ENCODE results near the gene ZNF436. TPM values are rescaled to one million over a fixed set of nuclear protein-coding genes. Genes with fewer than 3 reads are reported as not detected.
A peak's percentile ranks its signal among the peaks of the same experiment; 100 is the strongest.

ZNF436 gene
- total and polyA plus RNA-seq, 2 of the 13 experiments (the other 11 are each of a cell fraction or from before 2014, with no cell fraction given): 4.3 to 9.9 TPM

DNA sequence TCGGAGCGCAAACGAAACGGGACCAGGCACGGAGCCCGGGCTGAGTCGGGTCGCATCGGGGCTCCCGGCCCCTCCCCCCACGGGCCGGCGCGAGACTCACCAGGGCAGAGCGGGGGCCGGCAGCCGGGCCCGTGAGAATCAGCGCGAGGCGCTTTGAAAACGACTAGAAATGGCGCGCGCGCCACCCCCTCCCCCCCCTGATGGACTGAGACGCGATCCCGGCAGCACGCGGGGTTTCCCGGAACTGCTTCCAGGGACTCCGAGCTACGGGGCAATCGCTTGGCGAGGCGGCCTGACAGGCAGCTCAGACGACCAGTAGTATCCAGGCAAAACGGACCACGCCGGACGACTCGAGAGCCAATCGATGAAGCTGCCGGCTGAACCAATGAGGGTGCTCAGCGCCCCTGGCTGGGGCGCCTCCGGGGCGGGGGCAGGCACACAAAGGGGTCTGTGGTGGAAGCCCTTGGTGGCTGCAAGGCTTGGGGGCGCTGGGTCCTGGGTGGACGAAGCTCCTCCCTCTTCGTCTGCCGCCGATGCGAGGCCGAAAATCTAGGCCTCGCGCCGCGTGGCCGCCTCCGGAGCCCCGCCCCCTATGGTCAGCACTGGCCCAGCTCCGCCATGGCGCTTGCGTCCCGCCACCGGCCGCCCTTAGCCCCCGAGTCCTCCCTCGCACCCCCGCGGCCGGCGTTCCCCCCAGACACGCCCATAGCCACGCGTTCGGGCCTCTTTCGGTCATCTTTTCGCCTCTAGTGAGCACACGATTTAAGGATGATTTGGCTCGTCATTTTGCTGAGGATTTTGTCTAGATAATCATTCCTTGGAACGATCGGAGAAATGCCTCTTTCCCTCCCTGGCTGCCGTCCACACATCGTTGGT, 25.3 kb downstream of the ZNF436 start, which contains the start of gene HNRNPR (continued):
- TF ChIP-seq, protein P1, sequence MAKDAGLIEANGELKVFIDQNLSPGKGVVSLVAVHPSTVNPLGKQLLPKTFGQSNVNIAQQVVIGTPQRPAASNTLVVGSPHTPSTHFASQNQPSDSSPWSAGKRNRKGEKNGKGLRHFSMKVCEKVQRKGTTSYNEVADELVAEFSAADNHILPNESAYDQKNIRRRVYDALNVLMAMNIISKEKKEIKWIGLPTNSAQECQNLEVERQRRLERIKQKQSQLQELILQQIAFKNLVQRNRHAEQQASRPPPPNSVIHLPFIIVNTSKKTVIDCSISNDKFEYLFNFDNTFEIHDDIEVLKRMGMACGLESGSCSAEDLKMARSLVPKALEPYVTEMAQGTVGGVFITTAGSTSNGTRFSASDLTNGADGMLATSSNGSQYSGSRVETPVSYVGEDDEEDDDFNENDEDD (CRISPR knock-in tag; IDR thresholded peaks at IDR 0.05; ENCODE audit: borderline replicate concordance): 0 out of 2 replicates have a peak, but pooled peaks have one; percentile 78
- no peak for TF ChIP-seq PHF5A (CRISPR knock-in tag; IDR thresholded peaks at IDR 0.05; ENCODE audit: low read depth, unreplicated experiment)
- peak; percentile 75; the same call in 1 of the 2 replicates for TF ChIP-seq PCBP1 (IDR thresholded peaks at IDR 0.05; ENCODE audit: borderline replicate concordance, low read depth, low read length)
- TF ChIP-seq, protein P2, sequence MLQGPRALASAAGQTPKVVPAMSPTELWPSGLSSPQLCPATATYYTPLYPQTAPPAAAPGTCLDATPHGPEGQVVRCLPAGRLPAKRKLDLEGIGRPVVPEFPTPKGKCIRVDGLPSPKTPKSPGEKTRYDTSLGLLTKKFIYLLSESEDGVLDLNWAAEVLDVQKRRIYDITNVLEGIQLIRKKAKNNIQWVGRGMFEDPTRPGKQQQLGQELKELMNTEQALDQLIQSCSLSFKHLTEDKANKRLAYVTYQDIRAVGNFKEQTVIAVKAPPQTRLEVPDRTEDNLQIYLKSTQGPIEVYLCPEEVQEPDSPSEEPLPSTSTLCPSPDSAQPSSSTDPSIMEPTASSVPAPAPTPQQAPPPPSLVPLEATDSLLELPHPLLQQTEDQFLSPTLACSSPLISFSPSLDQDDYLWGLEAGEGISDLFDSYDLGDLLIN (CRISPR knock-in tag; IDR thresholded peaks at IDR 0.05; ENCODE audit: borderline replicate concordance): no peak
- TF ChIP-seq ZFP36L1 (CRISPR knock-in tag; IDR thresholded peaks at IDR 0.05): no peak
- no peak for TF ChIP-seq GPN1 (CRISPR knock-in tag; IDR thresholded peaks at IDR 0.05; ENCODE audit: borderline replicate concordance)
- no peak for TF ChIP-seq PLRG1 (conservative IDR thresholded peaks at IDR 0.05)
- TF ChIP-seq, protein P3, sequence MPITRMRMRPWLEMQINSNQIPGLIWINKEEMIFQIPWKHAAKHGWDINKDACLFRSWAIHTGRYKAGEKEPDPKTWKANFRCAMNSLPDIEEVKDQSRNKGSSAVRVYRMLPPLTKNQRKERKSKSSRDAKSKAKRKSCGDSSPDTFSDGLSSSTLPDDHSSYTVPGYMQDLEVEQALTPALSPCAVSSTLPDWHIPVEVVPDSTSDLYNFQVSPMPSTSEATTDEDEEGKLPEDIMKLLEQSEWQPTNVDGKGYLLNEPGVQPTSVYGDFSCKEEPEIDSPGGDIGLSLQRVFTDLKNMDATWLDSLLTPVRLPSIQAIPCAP (CRISPR knock-in tag; IDR thresholded peaks at IDR 0.05; ENCODE audit: low read depth): no peak
- TF ChIP-seq, protein P4, sequence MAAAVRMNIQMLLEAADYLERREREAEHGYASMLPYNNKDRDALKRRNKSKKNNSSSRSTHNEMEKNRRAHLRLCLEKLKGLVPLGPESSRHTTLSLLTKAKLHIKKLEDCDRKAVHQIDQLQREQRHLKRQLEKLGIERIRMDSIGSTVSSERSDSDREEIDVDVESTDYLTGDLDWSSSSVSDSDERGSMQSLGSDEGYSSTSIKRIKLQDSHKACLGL (CRISPR knock-in tag; IDR thresholded peaks at IDR 0.05): peak; percentile 77; the same call in 1 of the 2 replicates
- TF ChIP-seq PAX8 (CRISPR knock-in tag; IDR thresholded peaks at IDR 0.05; ENCODE audit: borderline replicate concordance): no peak
- TF ChIP-seq SRSF9 (IDR thresholded peaks at IDR 0.05; ENCODE audit: borderline replicate concordance, insufficient read depth, low read depth, low read length, poor library complexity, severe bottlenecking): no peak
- no peak for TF ChIP-seq ZNF616 (CRISPR knock-in tag; IDR thresholded peaks at IDR 0.05; ENCODE audit: low read depth)
- TF ChIP-seq MATR3 (CRISPR knock-in tag; IDR thresholded peaks at IDR 0.05): no peak
- TF ChIP-seq ZNF550 (CRISPR knock-in tag; IDR thresholded peaks at IDR 0.05; ENCODE audit: borderline replicate concordance): no peak
- TF ChIP-seq AGO2 (optimal IDR thresholded peaks at IDR 0.05; ENCODE audit: low read depth, low read length): no peak
- TF ChIP-seq, protein P5, sequence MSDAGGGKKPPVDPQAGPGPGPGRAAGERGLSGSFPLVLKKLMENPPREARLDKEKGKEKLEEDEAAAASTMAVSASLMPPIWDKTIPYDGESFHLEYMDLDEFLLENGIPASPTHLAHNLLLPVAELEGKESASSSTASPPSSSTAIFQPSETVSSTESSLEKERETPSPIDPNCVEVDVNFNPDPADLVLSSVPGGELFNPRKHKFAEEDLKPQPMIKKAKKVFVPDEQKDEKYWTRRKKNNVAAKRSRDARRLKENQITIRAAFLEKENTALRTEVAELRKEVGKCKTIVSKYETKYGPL (CRISPR knock-in tag; IDR thresholded peaks at IDR 0.05): no peak
- TF ChIP-seq, protein P6, sequence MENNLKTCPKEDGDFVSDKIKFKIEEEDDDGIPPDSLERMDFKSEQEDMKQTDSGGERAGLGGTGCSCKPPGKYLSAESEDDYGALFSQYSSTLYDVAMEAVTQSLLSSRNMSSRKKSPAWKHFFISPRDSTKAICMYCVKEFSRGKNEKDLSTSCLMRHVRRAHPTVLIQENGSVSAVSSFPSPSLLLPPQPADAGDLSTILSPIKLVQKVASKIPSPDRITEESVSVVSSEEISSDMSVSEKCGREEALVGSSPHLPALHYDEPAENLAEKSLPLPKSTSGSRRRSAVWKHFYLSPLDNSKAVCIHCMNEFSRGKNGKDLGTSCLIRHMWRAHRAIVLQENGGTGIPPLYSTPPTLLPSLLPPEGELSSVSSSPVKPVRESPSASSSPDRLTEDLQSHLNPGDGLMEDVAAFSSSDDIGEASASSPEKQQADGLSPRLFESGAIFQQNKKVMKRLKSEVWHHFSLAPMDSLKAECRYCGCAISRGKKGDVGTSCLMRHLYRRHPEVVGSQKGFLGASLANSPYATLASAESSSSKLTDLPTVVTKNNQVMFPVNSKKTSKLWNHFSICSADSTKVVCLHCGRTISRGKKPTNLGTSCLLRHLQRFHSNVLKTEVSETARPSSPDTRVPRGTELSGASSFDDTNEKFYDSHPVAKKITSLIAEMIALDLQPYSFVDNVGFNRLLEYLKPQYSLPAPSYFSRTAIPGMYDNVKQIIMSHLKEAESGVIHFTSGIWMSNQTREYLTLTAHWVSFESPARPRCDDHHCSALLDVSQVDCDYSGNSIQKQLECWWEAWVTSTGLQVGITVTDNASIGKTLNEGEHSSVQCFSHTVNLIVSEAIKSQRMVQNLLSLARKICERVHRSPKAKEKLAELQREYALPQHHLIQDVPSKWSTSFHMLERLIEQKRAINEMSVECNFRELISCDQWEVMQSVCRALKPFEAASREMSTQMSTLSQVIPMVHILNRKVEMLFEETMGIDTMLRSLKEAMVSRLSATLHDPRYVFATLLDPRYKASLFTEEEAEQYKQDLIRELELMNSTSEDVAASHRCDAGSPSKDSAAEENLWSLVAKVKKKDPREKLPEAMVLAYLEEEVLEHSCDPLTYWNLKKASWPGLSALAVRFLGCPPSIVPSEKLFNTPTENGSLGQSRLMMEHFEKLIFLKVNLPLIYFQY (CRISPR knock-in tag; IDR thresholded peaks at IDR 0.05; ENCODE audit: borderline replicate concordance): no peak; the same call in 1 of the 2 replicates
- TF ChIP-seq ZNF326 (CRISPR knock-in tag; IDR thresholded peaks at IDR 0.05; ENCODE audit: borderline replicate concordance): no peak
- TF ChIP-seq YY1 (IDR thresholded peaks at IDR 0.05; ENCODE audit: insufficient read depth, insufficient replicate concordance, low read depth, low read length): peak; percentile 90

Data from HepG2 (cell line).